ENCODE data around the gene CACHD1. TPM values are rescaled to one million over a fixed set of nuclear protein-coding genes. Genes with fewer than 3 reads are reported as not detected.

Gene CACHD1
- polyA plus RNA-seq, 2 of the 4 experiments (the other 2 are of a cell fraction) = 0.72 to 1.6 TPM

DNA sequence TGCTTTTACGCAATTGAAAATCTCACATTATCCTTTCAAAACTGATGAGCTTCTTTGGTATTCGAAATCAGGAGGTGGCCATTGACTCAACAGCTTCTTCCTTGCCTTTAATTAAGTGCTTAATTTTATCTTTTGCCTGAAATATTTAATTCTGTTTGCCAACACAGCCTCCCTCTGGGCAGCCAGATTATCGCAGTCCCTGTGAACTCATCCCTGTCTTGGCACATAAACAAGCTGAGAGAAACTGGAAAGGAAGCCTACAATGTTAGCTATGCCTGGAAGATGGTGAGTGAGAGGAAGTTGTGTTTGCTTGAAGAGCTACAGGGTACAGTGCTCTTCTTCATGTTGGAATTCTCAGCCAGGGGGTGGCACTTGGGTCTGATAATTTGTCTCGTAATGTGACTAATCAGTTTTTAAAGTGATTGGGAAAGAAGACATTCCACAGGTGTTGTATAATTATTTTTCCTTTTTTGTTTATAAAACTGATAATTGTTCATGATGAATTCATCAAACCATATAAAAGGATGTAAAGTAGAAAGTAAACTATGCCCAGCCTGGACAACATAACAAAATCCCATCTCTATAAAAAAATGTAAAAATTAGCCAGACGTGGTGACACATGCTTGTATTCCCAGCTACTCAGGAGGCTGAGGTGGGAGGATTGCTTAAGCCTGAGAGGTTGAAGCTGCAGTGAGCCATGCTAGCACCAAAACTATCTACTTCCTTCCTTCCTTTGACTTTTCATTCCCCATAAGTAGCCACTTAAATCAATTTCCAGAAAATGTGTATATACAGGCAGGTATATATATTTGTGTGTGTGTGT lies 184.8 kb downstream of the CACHD1 start:
- no peak overlapping the region for H3K4me3 ChIP-seq
- FAIRE-seq (no peak), ATAC-seq (no peak), DNase-seq (ENCODE audit: low read depth in 1 of 2, low spot score in 1 of 2) (no peak)
- H3K4me2 ChIP-seq = no peak overlapping the region
- H3K27ac ChIP-seq = no peak overlapping the region
- 62% methylated on average over 5 of the region's 5 CpGs for WGBS (ENCODE audit: missing lambda C conversion rate)
- ChIA-PET CTCF (interaction anchor here (0.6 to 1.1 kb wide), 4 partner anchors 19 to 386 kb away, joined by 3 to 4 read pairs (median 3); no protein-coding TSS in a partner anchor), POLR2A (no interaction called here)
- H3K4me1 ChIP-seq = no peaks in the 10 kb centered on the region
- no peaks in the 10 kb centered on the region for H3K9me3 ChIP-seq
- TF ChIP-seq ZC3H11A (IDR thresholded peaks at IDR 0.05) (no peak), ZNF302 (CRISPR knock-in tag; IDR thresholded peaks at IDR 0.05) (no peak), EHMT2 (IDR thresholded peaks at IDR 0.05; ENCODE audit: low read depth) (no peak), CHD4 (IDR thresholded peaks at IDR 0.05; ENCODE audit: borderline replicate concordance) (no peak), ZFP36 (IDR thresholded peaks at IDR 0.05; ENCODE audit: borderline replicate concordance, partially characterized antibody) (no peak), BHLHE40 (IDR thresholded peaks at IDR 0.05; ENCODE audit: low read depth, low read length) (no peak), CHD2 (IDR thresholded peaks at IDR 0.05; ENCODE audit: low read length, partially characterized antibody) (no peak), CBX8 (IDR thresholded peaks at IDR 0.05) (no peak), CBX2 (IDR thresholded peaks at IDR 0.05; ENCODE audit: borderline replicate concordance, low read depth) (no peak), TFCP2L1 (CRISPR knock-in tag; IDR thresholded peaks at IDR 0.05) (no peak), JUN (IDR thresholded peaks at IDR 0.05) (no peak), SMC3 (IDR thresholded peaks at IDR 0.05) (no peak), FOSB (CRISPR knock-in tag; IDR thresholded peaks at IDR 0.05) (no peak)
- TF ChIP-seq, protein P1, sequence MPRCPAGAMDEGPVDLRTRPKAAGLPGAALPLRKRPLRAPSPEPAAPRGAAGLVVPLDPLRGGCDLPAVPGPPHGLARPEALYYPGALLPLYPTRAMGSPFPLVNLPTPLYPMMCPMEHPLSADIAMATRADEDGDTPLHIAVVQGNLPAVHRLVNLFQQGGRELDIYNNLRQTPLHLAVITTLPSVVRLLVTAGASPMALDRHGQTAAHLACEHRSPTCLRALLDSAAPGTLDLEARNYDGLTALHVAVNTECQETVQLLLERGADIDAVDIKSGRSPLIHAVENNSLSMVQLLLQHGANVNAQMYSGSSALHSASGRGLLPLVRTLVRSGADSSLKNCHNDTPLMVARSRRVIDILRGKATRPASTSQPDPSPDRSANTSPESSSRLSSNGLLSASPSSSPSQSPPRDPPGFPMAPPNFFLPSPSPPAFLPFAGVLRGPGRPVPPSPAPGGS (IDR thresholded peaks at IDR 0.05) = no peak
- TF ChIP-seq, protein P2, sequence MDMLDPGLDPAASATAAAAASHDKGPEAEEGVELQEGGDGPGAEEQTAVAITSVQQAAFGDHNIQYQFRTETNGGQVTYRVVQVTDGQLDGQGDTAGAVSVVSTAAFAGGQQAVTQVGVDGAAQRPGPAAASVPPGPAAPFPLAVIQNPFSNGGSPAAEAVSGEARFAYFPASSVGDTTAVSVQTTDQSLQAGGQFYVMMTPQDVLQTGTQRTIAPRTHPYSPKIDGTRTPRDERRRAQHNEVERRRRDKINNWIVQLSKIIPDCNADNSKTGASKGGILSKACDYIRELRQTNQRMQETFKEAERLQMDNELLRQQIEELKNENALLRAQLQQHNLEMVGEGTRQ (IDR thresholded peaks at IDR 0.05) = no peak

DNA sequence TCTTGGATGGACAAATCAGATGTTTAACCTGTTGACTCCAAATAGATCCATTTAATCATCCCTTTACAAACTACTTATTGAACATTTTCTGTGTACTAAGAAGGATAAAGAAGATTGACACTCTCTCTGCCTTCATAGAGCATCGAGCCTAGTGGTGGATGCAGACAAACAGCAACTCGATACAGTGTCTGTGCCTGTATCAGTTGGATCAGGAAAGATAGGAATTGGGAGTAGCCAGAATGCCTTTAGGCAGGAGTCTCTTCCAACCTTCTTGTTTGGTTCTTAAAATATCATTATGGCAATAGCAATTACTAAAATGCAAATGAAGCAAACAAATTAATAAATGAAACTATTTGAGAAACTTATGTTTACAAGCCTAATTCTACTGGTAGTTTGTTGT lies 185.9 kb downstream of the CACHD1 start:
- TF ChIP-seq CBX8 (IDR thresholded peaks at IDR 0.05) = no peak
- TF ChIP-seq, protein P3, sequence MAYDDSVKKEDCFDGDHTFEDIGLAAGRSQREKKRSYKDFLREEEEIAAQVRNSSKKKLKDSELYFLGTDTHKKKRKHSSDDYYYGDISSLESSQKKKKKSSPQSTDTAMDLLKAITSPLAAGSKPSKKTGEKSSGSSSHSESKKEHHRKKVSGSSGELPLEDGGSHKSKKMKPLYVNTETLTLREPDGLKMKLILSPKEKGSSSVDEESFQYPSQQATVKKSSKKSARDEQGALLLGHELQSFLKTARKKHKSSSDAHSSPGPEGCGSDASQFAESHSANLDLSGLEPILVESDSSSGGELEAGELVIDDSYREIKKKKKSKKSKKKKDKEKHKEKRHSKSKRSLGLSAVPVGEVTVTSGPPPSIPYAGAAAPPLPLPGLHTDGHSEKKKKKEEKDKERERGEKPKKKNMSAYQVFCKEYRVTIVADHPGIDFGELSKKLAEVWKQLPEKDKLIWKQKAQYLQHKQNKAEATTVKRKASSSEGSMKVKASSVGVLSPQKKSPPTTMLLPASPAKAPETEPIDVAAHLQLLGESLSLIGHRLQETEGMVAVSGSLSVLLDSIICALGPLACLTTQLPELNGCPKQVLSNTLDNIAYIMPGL (CRISPR knock-in tag; IDR thresholded peaks at IDR 0.05; ENCODE audit: borderline replicate concordance) = no peak
- no peak for TF ChIP-seq TFCP2L1 (CRISPR knock-in tag; IDR thresholded peaks at IDR 0.05)
- no peak for TF ChIP-seq RARB (CRISPR knock-in tag; IDR thresholded peaks at IDR 0.05)
- no peak for TF ChIP-seq ZC3H11A (IDR thresholded peaks at IDR 0.05)
- TF ChIP-seq FOSB (CRISPR knock-in tag; IDR thresholded peaks at IDR 0.05) = no peak
- no peak for TF ChIP-seq MAFK (IDR thresholded peaks at IDR 0.05; ENCODE audit: partially characterized antibody)
- no peak for TF ChIP-seq SMC3 (IDR thresholded peaks at IDR 0.05)
- no peak for TF ChIP-seq FOXS1 (CRISPR knock-in tag; IDR thresholded peaks at IDR 0.05)
- TF ChIP-seq, protein P1 (IDR thresholded peaks at IDR 0.05) = no peak
- no peak for TF ChIP-seq CHD2 (IDR thresholded peaks at IDR 0.05; ENCODE audit: low read length, partially characterized antibody)
- no peak for TF ChIP-seq NFE2L2 (conservative IDR thresholded peaks at IDR 0.05; ENCODE audit: low read length)
- no peak for TF ChIP-seq CEBPB (IDR thresholded peaks at IDR 0.05)
- 22% methylated on average over 2 of the region's 2 CpGs for WGBS (ENCODE audit: missing lambda C conversion rate)
- Histone ChIP-seq H3K9me3 (no peaks in the 10 kb centered on the region), H3K4me1 (no peaks in the 10 kb centered on the region), H3K27ac (no peak overlapping the region), H3K4me3 (no peak overlapping the region), H3K4me2 (no peak overlapping the region)
- no peak for ATAC-seq
- CTCF ChIA-PET = no interaction called here
- POLR2A ChIA-PET = no interaction called here
- FAIRE-seq = no peak
- no peak for DNase-seq (ENCODE audit: low read depth in 1 of 2, low spot score in 1 of 2)
